ENCODE data around the gene CPNE5. TPM values are rescaled to one million over a fixed set of nuclear protein-coding genes. Genes with fewer than 3 reads are reported as not detected.
"Not testable (repeated sequence)": the region's sequence is repeated elsewhere in the genome, so short reads cannot be mapped to it uniquely, and the experiment has no call there.

The CPNE5 gene
- total RNA-seq, 1 donor from 2014 or later = 2.0 TPM

GRCh38 chr6:36813047-36813446, 26.2 kb downstream of the CPNE5 start:
- DNase-seq (ENCODE audit: low spot score); H3K4me3 Mint-ChIP-seq (ENCODE audit: low read depth); H3K27ac Mint-ChIP-seq; H3K36me3 Mint-ChIP-seq (ENCODE audit: low read depth); intact Hi-C loops (cut with micrococcal nuclease); H3K9me3 Mint-ChIP-seq; H3K27me3 Mint-ChIP-seq (ENCODE audit: low read depth); H3K4me1 Mint-ChIP-seq (ENCODE audit: low read depth): not testable (repeated sequence)

- peaks cover 16% of the 10 kb centered on the region for H3K27me3 Mint-ChIP-seq (ENCODE audit: low read depth)
- no peaks in the 10 kb centered on the region for H3K9me3 Mint-ChIP-seq
- no peak overlapping the region for H3K27ac Mint-ChIP-seq
- no peak overlapping the region for H3K4me3 Mint-ChIP-seq (ENCODE audit: low read depth)
- no peaks in the 10 kb centered on the region for H3K4me1 Mint-ChIP-seq (ENCODE audit: low read depth)
- H3K36me3 Mint-ChIP-seq (ENCODE audit: low read depth) = no peaks in the 10 kb centered on the region
- DNase-seq (ENCODE audit: low spot score) = no peak
- intact Hi-C loops (cut with micrococcal nuclease) = no loop called here
Measured at GRCh38 chr6:36809941-36810803, 29.1 kb downstream of the CPNE5 start.

- Mint-ChIP-seq H3K36me3 (ENCODE audit: low read depth) (no peaks in the 10 kb centered on the region), H3K9me3 (no peaks in the 10 kb centered on the region), H3K27me3 (ENCODE audit: low read depth) (peaks cover 23% of the 10 kb centered on the region), H3K4me3 (ENCODE audit: low read depth) (no peak overlapping the region), H3K27ac (no peak overlapping the region), H3K4me1 (ENCODE audit: low read depth) (no peaks in the 10 kb centered on the region)
- intact Hi-C loops (cut with micrococcal nuclease) = no loop called here
- DNase-seq (ENCODE audit: low spot score) = no peak
Measured at GRCh38 chr6:36809156-36809555, 30.1 kb downstream of the CPNE5 start.

- no peaks in the 10 kb centered on the region for H3K4me1 Mint-ChIP-seq (ENCODE audit: low read depth)
- H3K27me3 Mint-ChIP-seq (ENCODE audit: low read depth) = peaks cover 24% of the 10 kb centered on the region
- H3K4me3 Mint-ChIP-seq (ENCODE audit: low read depth) = no peak overlapping the region
- DNase-seq (ENCODE audit: low spot score) = no peak
- H3K27ac Mint-ChIP-seq = no peak overlapping the region
- H3K36me3 Mint-ChIP-seq (ENCODE audit: low read depth) = no peaks in the 10 kb centered on the region
- intact Hi-C loops (cut with micrococcal nuclease) = no loop called here
- no peaks in the 10 kb centered on the region for H3K9me3 Mint-ChIP-seq
Measured at GRCh38 chr6:36808634-36809033, 30.6 kb downstream of the CPNE5 start.

GRCh38 chr6:36807750-36808149, 31.5 kb downstream of the CPNE5 start:
- Mint-ChIP-seq H3K27me3 (ENCODE audit: low read depth) (peaks cover 27% of the 10 kb centered on the region), H3K36me3 (ENCODE audit: low read depth) (no peaks in the 10 kb centered on the region), H3K27ac (no peak overlapping the region), H3K9me3 (no peaks in the 10 kb centered on the region), H3K4me3 (ENCODE audit: low read depth) (no peak overlapping the region), H3K4me1 (ENCODE audit: low read depth) (no peaks in the 10 kb centered on the region)
- intact Hi-C loops (cut with micrococcal nuclease) = no loop called here
- no peak for DNase-seq (ENCODE audit: low spot score)

GRCh38 chr6:36807143-36807542, 32.1 kb downstream of the CPNE5 start:
- H3K4me1 Mint-ChIP-seq (ENCODE audit: low read depth) = no peaks in the 10 kb centered on the region
- intact Hi-C loops (cut with micrococcal nuclease) = no loop called here

DNA sequence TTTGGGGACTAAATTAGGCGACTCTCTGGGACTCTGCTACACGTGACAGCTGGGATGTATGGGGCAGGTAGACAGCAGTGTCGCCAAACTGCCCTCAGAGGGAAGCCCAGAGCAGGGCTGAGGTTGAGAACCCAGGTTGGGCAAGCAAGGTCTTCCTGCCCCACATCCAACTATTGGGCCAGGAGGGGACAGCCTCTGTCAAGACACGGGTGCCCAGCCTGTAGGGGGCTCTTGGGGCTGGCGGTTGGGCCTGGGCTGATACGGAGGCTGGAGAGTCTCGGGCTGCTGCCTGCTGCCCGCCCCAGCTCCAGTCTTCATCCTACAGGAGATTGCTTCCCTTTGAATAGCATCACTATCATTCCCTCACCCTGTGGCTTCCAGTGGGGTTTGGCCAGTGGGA, 33.3 kb downstream of the CPNE5 start:
- Mint-ChIP-seq H3K9me3 (no peaks in the 10 kb centered on the region), H3K27me3 (ENCODE audit: low read depth) (peaks cover 27% of the 10 kb centered on the region), H3K4me3 (ENCODE audit: low read depth) (no peak overlapping the region), H3K27ac (no peak overlapping the region), H3K4me1 (ENCODE audit: low read depth) (no peaks in the 10 kb centered on the region), H3K36me3 (ENCODE audit: low read depth) (no peaks in the 10 kb centered on the region)
- intact Hi-C loops (cut with micrococcal nuclease) = no loop called here
- DNase-seq (ENCODE audit: low spot score) = no peak

More at GRCh38 chr6:36807143-36807542, 32.1 kb downstream of the CPNE5 start:
- Mint-ChIP-seq H3K4me3 (ENCODE audit: low read depth) (no peak overlapping the region), H3K9me3 (no peaks in the 10 kb centered on the region), H3K27me3 (ENCODE audit: low read depth) (peaks cover 27% of the 10 kb centered on the region), H3K36me3 (ENCODE audit: low read depth) (no peaks in the 10 kb centered on the region), H3K27ac (no peak overlapping the region)
- DNase-seq (ENCODE audit: low spot score) = no peak

DNA sequence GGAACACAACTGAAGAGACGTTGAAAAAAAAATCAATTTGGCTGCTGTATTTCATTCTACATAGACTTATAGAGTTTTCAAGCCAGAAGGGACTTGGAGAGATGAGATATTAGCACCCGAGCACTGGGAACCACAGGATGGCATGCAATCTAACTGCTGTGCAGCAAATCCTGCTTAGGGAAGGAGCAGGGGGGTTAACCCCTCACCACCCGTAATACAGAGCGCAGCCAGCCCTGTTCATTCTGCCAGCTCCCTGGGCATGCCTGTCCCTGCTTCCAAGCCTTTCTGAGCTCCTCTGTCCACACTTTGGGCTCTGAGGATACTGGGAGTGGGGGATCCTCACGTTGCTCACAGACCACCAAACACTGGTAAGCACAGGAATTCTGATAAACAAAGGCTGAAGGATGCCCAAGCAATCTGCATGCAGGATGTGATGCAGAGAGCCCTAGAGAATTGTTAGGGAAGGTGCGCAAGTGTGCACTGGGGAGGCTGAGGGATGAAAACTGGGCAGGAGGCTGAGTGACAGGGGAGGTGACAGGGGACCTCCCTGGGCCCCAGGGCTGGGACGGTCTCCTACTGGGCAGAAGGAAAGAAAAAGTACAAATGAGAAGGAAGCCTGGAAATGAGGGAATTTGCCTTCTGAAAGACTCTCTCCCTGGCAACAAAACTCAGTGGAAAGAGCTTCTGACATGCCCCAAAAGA, 34.0 kb downstream of the CPNE5 start:
- intact Hi-C loops (cut with micrococcal nuclease) = no loop called here
- no peak overlapping the region for H3K4me3 Mint-ChIP-seq (ENCODE audit: low read depth)
- no peak overlapping the region for H3K27ac Mint-ChIP-seq
- no peaks in the 10 kb centered on the region for H3K9me3 Mint-ChIP-seq
- no peaks in the 10 kb centered on the region for H3K4me1 Mint-ChIP-seq (ENCODE audit: low read depth)
- H3K36me3 Mint-ChIP-seq (ENCODE audit: low read depth) = no peaks in the 10 kb centered on the region
- DNase-seq (ENCODE audit: low spot score) = no peak
- peaks cover 27% of the 10 kb centered on the region for H3K27me3 Mint-ChIP-seq (ENCODE audit: low read depth)

DNA sequence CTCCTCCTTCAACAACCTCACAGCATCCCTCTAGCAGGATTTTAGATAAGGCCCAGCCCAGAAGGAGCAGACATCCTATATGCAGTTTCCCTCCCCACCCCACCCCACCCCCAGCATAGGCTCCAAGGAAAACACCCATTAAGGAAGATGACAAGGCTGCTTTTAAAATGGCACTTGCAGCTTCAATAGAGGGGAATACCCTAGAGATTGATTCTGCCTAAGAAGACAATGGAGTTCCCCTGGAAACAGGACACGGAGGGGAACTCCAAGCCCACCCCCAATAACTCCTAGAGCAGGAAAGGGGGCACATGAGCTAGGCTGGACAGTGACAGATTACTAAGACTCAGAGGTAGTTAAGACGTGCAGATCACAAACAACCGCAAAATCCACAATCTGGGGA, 34.7 kb downstream of the CPNE5 start:
- H3K4me1 Mint-ChIP-seq (ENCODE audit: low read depth) = no peaks in the 10 kb centered on the region
- intact Hi-C loops (cut with micrococcal nuclease) = no loop called here
- H3K27me3 Mint-ChIP-seq (ENCODE audit: low read depth) = peaks cover 27% of the 10 kb centered on the region
- H3K36me3 Mint-ChIP-seq (ENCODE audit: low read depth) = no peaks in the 10 kb centered on the region
- DNase-seq (ENCODE audit: low spot score) = no peak
- no peak overlapping the region for H3K4me3 Mint-ChIP-seq (ENCODE audit: low read depth)
- no peak overlapping the region for H3K27ac Mint-ChIP-seq
- no peaks in the 10 kb centered on the region for H3K9me3 Mint-ChIP-seq

DNA sequence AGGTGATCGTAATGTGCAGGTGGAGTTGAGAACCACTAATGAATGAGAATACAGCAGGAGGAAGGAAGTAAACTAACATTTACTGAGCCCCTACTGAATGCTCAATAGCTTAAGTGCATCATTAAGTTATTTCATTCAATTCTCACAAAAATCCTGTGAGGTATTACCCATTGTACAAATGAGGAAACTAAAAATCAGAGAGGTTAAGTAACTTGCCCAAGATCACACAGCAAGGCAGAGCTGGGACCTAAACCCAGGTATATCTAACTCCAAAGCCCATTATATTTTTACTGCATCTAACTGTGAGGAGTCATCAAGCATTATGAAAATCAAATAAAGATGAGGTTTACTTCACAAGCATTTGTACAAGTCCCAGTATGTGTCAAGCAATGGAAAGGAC, 35.3 kb downstream of the CPNE5 start:
- intact Hi-C loops (cut with micrococcal nuclease) = no loop called here
- peaks cover 29% of the 10 kb centered on the region for H3K27me3 Mint-ChIP-seq (ENCODE audit: low read depth)
- H3K4me1 Mint-ChIP-seq (ENCODE audit: low read depth) = no peaks in the 10 kb centered on the region
- no peaks in the 10 kb centered on the region for H3K36me3 Mint-ChIP-seq (ENCODE audit: low read depth)
- no peak overlapping the region for H3K27ac Mint-ChIP-seq
- no peaks in the 10 kb centered on the region for H3K9me3 Mint-ChIP-seq
- no peak for DNase-seq (ENCODE audit: low spot score)
- H3K4me3 Mint-ChIP-seq (ENCODE audit: low read depth) = no peak overlapping the region

DNA sequence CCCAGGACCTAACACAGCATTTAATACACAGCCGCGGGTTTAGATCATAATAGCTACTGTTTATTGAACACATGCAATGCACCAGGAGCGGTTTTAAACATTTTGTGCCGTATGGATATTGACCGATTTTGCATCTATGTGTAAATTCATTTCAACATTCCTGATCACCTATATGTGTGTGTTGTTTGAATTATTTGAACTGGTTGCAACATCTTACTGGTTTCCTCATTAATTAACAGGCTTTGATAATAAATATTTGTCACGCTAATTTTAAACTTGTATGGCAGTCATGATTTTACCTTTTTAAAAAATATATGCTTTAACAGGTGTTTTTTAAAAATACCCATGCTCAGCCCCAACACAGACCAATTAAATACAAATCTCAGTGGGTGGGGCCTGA, 35.8 kb downstream of the CPNE5 start:
- intact Hi-C loops (cut with micrococcal nuclease) = no loop called here
- Mint-ChIP-seq H3K27me3 (ENCODE audit: low read depth) (peaks cover 28% of the 10 kb centered on the region), H3K4me3 (ENCODE audit: low read depth) (no peak overlapping the region), H3K4me1 (ENCODE audit: low read depth) (no peaks in the 10 kb centered on the region), H3K9me3 (no peaks in the 10 kb centered on the region), H3K27ac (no peak overlapping the region), H3K36me3 (ENCODE audit: low read depth) (no peaks in the 10 kb centered on the region)
- DNase-seq (ENCODE audit: low spot score) = no peak

GRCh38 chr6:36800223-36801076, 38.8 kb downstream of the CPNE5 start:
- intact Hi-C loops (cut with micrococcal nuclease) = no loop called here
- H3K27me3 Mint-ChIP-seq (ENCODE audit: low read depth) = peaks cover 18% of the 10 kb centered on the region
- H3K27ac Mint-ChIP-seq = no peak overlapping the region
- no peaks in the 10 kb centered on the region for H3K36me3 Mint-ChIP-seq (ENCODE audit: low read depth)
- no peaks in the 10 kb centered on the region for H3K4me1 Mint-ChIP-seq (ENCODE audit: low read depth)
- no peak for DNase-seq (ENCODE audit: low spot score)
- no peaks in the 10 kb centered on the region for H3K9me3 Mint-ChIP-seq
- H3K4me3 Mint-ChIP-seq (ENCODE audit: low read depth) = no peak overlapping the region
